ENCODE measurements around the gene ARMC5.

Gene ARMC5

DNA sequence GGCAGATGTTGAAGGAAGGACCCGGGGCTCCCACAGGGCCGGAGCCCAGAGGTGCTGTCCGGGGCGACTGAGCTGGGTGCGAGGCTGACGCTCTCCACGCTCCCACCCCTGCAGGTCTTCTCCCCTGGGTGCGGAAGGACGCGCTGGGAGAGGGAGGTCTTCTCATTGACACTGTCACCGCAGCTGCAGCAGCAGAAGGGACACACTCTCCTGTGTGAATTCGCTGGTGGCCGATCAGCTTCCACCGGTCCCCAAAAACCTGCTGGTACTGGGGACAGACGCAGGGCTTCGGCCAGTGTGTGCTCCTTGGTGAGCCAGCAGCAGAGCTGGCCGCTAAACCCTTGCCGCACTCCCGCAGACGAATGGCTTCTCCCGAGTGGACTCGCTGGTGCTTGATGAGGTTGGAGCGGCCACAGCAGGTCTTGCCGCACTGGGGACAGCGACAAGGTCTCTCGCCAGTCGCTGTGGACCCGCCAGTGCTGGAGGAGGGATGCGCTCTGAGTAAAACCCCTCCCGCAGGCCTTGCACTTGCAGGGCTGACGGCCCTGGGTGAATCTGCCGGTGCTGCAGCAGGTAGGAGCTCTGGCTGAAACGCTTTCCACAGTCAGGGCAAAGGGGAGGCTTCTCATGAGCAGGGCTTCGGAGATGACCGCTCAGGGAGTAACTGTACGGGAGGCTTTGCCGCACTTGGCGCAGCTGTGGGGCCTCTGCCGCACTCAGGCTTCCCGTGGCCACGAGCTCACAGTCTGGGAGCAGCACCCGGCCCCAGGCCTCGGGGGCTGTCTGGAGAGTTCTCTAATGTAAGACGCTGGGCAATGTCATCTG lies 22.9 kb upstream of the ARMC5 start:
- TF ChIP-seq SIN3A (IDR thresholded peaks at IDR 0.05; ENCODE audit: borderline replicate concordance, insufficient read depth, low read length) (no peak), TAF1 (IDR thresholded peaks at IDR 0.05; ENCODE audit: borderline replicate concordance, insufficient read depth, low read length) (no peak), POLR2AphosphoS5 (IDR thresholded peaks at IDR 0.05; ENCODE audit: low read depth, low read length) (no peak), FOXP2 (optimal IDR thresholded peaks at IDR 0.05; ENCODE audit: borderline replicate concordance, extremely low read depth, extremely low read length, insufficient read depth) (no peak)
- TF ChIP-seq, protein P1, sequence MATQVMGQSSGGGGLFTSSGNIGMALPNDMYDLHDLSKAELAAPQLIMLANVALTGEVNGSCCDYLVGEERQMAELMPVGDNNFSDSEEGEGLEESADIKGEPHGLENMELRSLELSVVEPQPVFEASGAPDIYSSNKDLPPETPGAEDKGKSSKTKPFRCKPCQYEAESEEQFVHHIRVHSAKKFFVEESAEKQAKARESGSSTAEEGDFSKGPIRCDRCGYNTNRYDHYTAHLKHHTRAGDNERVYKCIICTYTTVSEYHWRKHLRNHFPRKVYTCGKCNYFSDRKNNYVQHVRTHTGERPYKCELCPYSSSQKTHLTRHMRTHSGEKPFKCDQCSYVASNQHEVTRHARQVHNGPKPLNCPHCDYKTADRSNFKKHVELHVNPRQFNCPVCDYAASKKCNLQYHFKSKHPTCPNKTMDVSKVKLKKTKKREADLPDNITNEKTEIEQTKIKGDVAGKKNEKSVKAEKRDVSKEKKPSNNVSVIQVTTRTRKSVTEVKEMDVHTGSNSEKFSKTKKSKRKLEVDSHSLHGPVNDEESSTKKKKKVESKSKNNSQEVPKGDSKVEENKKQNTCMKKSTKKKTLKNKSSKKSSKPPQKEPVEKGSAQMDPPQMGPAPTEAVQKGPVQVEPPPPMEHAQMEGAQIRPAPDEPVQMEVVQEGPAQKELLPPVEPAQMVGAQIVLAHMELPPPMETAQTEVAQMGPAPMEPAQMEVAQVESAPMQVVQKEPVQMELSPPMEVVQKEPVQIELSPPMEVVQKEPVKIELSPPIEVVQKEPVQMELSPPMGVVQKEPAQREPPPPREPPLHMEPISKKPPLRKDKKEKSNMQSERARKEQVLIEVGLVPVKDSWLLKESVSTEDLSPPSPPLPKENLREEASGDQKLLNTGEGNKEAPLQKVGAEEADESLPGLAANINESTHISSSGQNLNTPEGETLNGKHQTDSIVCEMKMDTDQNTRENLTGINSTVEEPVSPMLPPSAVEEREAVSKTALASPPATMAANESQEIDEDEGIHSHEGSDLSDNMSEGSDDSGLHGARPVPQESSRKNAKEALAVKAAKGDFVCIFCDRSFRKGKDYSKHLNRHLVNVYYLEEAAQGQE (IDR thresholded peaks at IDR 0.05; ENCODE audit: insufficient read depth in 1 of 2, low read depth in 2 of 2, low read length in 2 of 2): no peak

DNA sequence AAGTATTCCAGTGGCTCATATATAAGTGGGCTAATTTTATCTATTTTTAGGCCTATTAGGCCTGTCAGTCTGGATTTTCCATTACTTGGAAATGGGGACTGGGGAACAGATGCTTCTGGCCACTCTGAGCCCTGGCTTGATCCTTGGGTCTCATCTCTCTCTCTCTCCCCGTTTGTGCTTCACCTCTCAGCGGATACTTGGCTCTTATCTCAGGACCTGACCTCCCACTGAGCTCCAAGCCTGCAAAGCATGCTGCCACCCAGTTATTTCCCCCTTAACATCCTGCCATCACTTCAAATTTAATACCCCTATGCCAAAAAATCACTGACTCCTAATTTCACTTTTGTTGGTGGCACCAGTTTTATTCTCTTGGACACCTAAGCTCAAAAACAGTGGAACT lies 20.9 kb upstream of the ARMC5 start:
- TF ChIP-seq TAF1 (IDR thresholded peaks at IDR 0.05; ENCODE audit: borderline replicate concordance, insufficient read depth, low read length) (no peak), FOXP2 (optimal IDR thresholded peaks at IDR 0.05; ENCODE audit: borderline replicate concordance, extremely low read depth, extremely low read length, insufficient read depth) (no peak), SIN3A (IDR thresholded peaks at IDR 0.05; ENCODE audit: borderline replicate concordance, insufficient read depth, low read length) (no peak), POLR2AphosphoS5 (IDR thresholded peaks at IDR 0.05; ENCODE audit: low read depth, low read length) (no peak)
- TF ChIP-seq, protein P1 (IDR thresholded peaks at IDR 0.05; ENCODE audit: insufficient read depth in 1 of 2, low read depth in 2 of 2, low read length in 2 of 2): no peak

DNA sequence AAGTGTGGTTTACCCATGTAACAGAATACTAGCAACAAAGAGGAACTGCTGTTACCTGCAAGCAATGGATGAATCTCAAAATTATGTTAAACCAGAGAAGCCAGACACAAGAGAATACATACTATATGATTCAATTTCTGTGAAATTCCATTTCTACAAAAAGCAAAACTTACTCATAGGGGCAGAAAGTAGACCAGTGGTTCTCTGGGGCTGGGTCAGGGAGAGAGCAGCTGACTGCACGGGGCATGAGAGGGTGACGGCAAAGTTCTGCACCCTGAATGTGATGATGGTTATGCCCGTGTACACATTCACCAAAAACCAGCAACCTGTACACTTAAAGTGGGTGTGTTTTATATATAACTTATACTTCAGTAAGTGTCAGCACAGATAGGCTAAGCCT lies 19.8 kb upstream of the ARMC5 start:
- TF ChIP-seq POLR2AphosphoS5 (IDR thresholded peaks at IDR 0.05; ENCODE audit: low read depth, low read length): no peak
- no peak for TF ChIP-seq FOXP2 (optimal IDR thresholded peaks at IDR 0.05; ENCODE audit: borderline replicate concordance, extremely low read depth, extremely low read length, insufficient read depth)
- TF ChIP-seq, protein P1 (IDR thresholded peaks at IDR 0.05; ENCODE audit: insufficient read depth in 1 of 2, low read depth in 2 of 2, low read length in 2 of 2): no peak
- no peak for TF ChIP-seq SIN3A (IDR thresholded peaks at IDR 0.05; ENCODE audit: borderline replicate concordance, insufficient read depth, low read length)
- no peak for TF ChIP-seq TAF1 (IDR thresholded peaks at IDR 0.05; ENCODE audit: borderline replicate concordance, insufficient read depth, low read length)

DNA sequence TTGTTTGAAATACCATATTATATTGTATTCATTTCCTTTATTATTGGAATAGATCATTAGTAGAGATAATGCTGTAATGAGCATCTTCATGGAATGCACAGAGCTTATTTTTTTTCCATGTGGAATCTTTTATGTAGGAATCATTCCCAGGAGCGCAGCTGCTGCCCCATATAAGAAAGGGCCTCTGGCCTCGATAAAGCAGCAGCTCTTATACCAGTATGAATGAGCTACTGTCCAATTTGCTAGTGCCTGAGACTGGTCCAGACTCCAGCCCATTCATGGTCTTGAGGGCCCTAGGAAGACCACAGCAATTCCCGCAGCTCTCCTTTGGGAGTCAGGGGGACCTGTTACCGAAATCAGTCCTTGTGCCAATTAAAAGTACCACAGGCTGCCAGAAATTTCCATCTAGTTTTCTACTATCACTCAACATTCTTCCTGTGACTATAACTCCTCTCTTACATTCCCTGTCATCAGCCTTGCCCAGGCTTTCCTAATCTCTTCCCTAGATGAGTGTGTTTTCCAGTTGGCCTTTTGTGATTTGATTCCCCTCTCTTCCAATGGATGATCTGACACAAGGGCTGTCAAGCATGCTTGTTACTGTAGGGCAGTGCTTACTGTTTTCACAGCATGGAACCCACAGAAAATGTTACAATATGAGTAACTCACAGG lies 18.7 kb upstream of the ARMC5 start:
- TF ChIP-seq TAF1 (IDR thresholded peaks at IDR 0.05; ENCODE audit: borderline replicate concordance, insufficient read depth, low read length): no peak
- TF ChIP-seq FOXP2 (optimal IDR thresholded peaks at IDR 0.05; ENCODE audit: borderline replicate concordance, extremely low read depth, extremely low read length, insufficient read depth): no peak
- TF ChIP-seq, protein P1 (IDR thresholded peaks at IDR 0.05; ENCODE audit: insufficient read depth in 1 of 2, low read depth in 2 of 2, low read length in 2 of 2): no peak

All from PFSK-1 (cell line).